Uterus (tissue), 4 donors: ENCODE measurements around the gene ADAMTS12. TPM values are rescaled to one million over a fixed set of nuclear protein-coding genes. Genes with fewer than 3 reads are reported as not detected.

ENCODE experiments used
- DNase-seq, 2 donors: peaks; one replicate each; pipeline ENCODE4 v3.0.0-alpha.2; 2019 to 2020
- H3K27ac ChIP-seq, 2 donors: fragments of 200-600 bp; sonication (generic); 1 replicate in 1 of 2; 2 replicates in 1 of 2; pipeline ENCODE4 v1.5.1; 2016 to 2018
- H3K27me3 ChIP-seq, 2 donors: fragments of 200-600 bp; sonication (generic); one replicate each; pipeline ENCODE4 v1.5.1; 2018 to 2019; ENCODE audit warnings: control low read depth in 1 of 2
- H3K36me3 ChIP-seq, 2 donors: fragments of 200-600 bp; sonication (generic); one replicate each; pipeline ENCODE4 v1.5.1; 2019; ENCODE audit warnings: control low read depth in 1 of 2
- H3K4me1 ChIP-seq, 2 donors: fragments of 200-600 bp; sonication (generic); one replicate each; pipeline ENCODE4 v1.5.1; 2018 to 2019; ENCODE audit warnings: control low read depth in 1 of 2
- H3K4me3 ChIP-seq, 2 donors: fragments of 200-600 bp; sonication (generic); 1 replicate in 1 of 2; 2 replicates in 1 of 2; pipeline ENCODE4 v1.5.1; 2018 to 2019; ENCODE audit warnings: mild to moderate bottlenecking in 1 of 2
- H3K9me3 ChIP-seq, 2 donors: fragments of 200-600 bp; sonication (generic); one replicate each; pipeline ENCODE4 v1.5.1; 2019; ENCODE audit warnings: control low read depth in 1 of 2
- CTCF ChIP-seq, 4 experiments: fragments of 200-600 bp in 2 of 4; fragments of 450-650 bp in 2 of 4; sonication (generic) in 2 of 4; IDR thresholded peaks; one replicate each; pipeline ENCODE4 v1.5.1; 2016 to 2019; ENCODE audit warnings: antibody characterized with exemption in 4 of 4, mild to moderate bottlenecking in 2 of 4, moderate library complexity in 1 of 4
- POLR2A ChIP-seq, 2 donors: fragments of 450-650 bp; IDR thresholded peaks; one replicate each; pipeline ENCODE4 v1.6.1; 2016; ENCODE audit warnings: antibody characterized with exemption in 2 of 2, mild to moderate bottlenecking in 1 of 2, moderate library complexity in 1 of 2
- intact Hi-C: fragments of 100-400 bp; cut with DNase I; formaldehyde crosslinking; loops from one replicate; pipeline ENCODE4 v1.15.1; 2023; ENCODE audit warnings: low total_unique reads
- total RNA-seq, 4 donors: library from RNA; depleted of rRNA in 3 of 4; stranded (reverse); fragments of >200 nt in 3 of 4; gene quantifications; one replicate each; pipeline versions ENCODE4 v1.1.0 to v1.2.4, GENCODE V29; 2014 to 2023
- donor health status: DM: yes; HTN: yes; CAD: no.

Gene ADAMTS12
- total RNA-seq, 4 donors from 2014 or later = 0.51 to 37.5 (median 15.6) TPM

- Histone ChIP-seq H3K4me3 (no peak overlapping the region), H3K36me3 (no peaks in the 10 kb centered on the region), H3K27ac (no peak overlapping the region), H3K4me1 (peaks cover 0 to 3% of the 10 kb centered on the region in 2 donors), H3K27me3 (no peaks in the 10 kb centered on the region), H3K9me3 (no peaks in the 10 kb centered on the region)
- no peak for DNase-seq
- TF ChIP-seq CTCF (IDR thresholded peaks at IDR 0.05) = no peak
- TF ChIP-seq POLR2A (IDR thresholded peaks at IDR 0.05) = no peak
- intact Hi-C loops = no loop called here
Observed at GRCh38 chr5:33855396-33855795, 36.4 kb downstream of the ADAMTS12 start.

- Histone ChIP-seq H3K27me3 (no peaks in the 10 kb centered on the region), H3K27ac (peak overlapping the region in 1 of 2 donors; percentile 14), H3K36me3 (no peaks in the 10 kb centered on the region), H3K4me3 (no peak overlapping the region), H3K4me1 (peaks cover 0 to 3% of the 10 kb centered on the region in 2 donors), H3K9me3 (no peaks in the 10 kb centered on the region)
- intact Hi-C loops = no loop called here
- no peak for TF ChIP-seq POLR2A (IDR thresholded peaks at IDR 0.05)
- DNase-seq = no peak
Observed at GRCh38 chr5:33854733-33855151, 37.0 kb downstream of the ADAMTS12 start.

GRCh38 chr5:33852837-33853236, 39.0 kb downstream of the ADAMTS12 start:
- Histone ChIP-seq H3K36me3 (no peaks in the 10 kb centered on the region), H3K4me3 (no peak overlapping the region), H3K9me3 (no peaks in the 10 kb centered on the region), H3K27me3 (no peaks in the 10 kb centered on the region), H3K27ac (peak overlapping the region; percentile 35 to 51), H3K4me1 (peaks cover 0 to 3% of the 10 kb centered on the region in 2 donors)
- TF ChIP-seq POLR2A (IDR thresholded peaks at IDR 0.05) = no peak
- TF ChIP-seq CTCF (IDR thresholded peaks at IDR 0.05) = no peak
- intact Hi-C loops = no loop called here
- no peak for DNase-seq

GRCh38 chr5:33852319-33852718, 39.5 kb downstream of the ADAMTS12 start:
- no peak for DNase-seq
- Histone ChIP-seq H3K9me3 (no peaks in the 10 kb centered on the region), H3K4me3 (no peak overlapping the region), H3K27ac (peak overlapping the region; percentile 35 to 51), H3K27me3 (no peaks in the 10 kb centered on the region), H3K36me3 (no peaks in the 10 kb centered on the region), H3K4me1 (peaks cover 0 to 3% of the 10 kb centered on the region in 2 donors)
- TF ChIP-seq CTCF (IDR thresholded peaks at IDR 0.05) = no peak
- TF ChIP-seq POLR2A (IDR thresholded peaks at IDR 0.05) = no peak
- intact Hi-C loops = no loop called here

GRCh38 chr5:33850100-33850594, 41.6 kb downstream of the ADAMTS12 start:
- H3K36me3 ChIP-seq = no peaks in the 10 kb centered on the region
- no peak overlapping the region for H3K27ac ChIP-seq
- H3K4me1 ChIP-seq = peaks cover 0 to 3% of the 10 kb centered on the region in 2 donors
- no peaks in the 10 kb centered on the region for H3K27me3 ChIP-seq
- intact Hi-C loops = no loop called here
- DNase-seq = no peak
- H3K4me3 ChIP-seq = no peak overlapping the region
- TF ChIP-seq POLR2A (IDR thresholded peaks at IDR 0.05) (no peak), CTCF (IDR thresholded peaks at IDR 0.05) (no peak)
- no peaks in the 10 kb centered on the region for H3K9me3 ChIP-seq

- no peaks in the 10 kb centered on the region for H3K4me1 ChIP-seq
- H3K9me3 ChIP-seq = no peaks in the 10 kb centered on the region
- H3K27me3 ChIP-seq = no peaks in the 10 kb centered on the region
- no peak overlapping the region for H3K4me3 ChIP-seq
- H3K36me3 ChIP-seq = no peaks in the 10 kb centered on the region
- DNase-seq = no peak
- intact Hi-C loops = no loop called here
- TF ChIP-seq CTCF (IDR thresholded peaks at IDR 0.05) (no peak), POLR2A (IDR thresholded peaks at IDR 0.05) (no peak)
- no peak overlapping the region for H3K27ac ChIP-seq
Observed at GRCh38 chr5:33848554-33848953, 43.2 kb downstream of the ADAMTS12 start.
